NCI-H460 (cell line): ENCODE measurements around the gene IFFO2. TPM values are rescaled to one million over a fixed set of nuclear protein-coding genes. Genes with fewer than 3 reads are reported as not detected.

ENCODE experiments used
- DNase-seq: peaks from one replicate; pipeline ENCODE4 v3.0.0-alpha.2; 2016; ENCODE audit warnings: low read depth; ENCODE audit errors: extremely low read depth
- total RNA-seq: library from RNA; depleted of rRNA; stranded (reverse); fragments of >200 nt; shearing (Covaris generic); gene quantifications from 2 replicates; pipeline ENCODE4 v1.2.3, GENCODE V29; 2014

IFFO2 gene
- total RNA-seq, 1 experiment from 2014 or later: 14.1 TPM

- DNase-seq: no peak
These were observed 34.2 kb downstream of the IFFO2 start for GRCh38 chr1:18922319-18922726.

DNA sequence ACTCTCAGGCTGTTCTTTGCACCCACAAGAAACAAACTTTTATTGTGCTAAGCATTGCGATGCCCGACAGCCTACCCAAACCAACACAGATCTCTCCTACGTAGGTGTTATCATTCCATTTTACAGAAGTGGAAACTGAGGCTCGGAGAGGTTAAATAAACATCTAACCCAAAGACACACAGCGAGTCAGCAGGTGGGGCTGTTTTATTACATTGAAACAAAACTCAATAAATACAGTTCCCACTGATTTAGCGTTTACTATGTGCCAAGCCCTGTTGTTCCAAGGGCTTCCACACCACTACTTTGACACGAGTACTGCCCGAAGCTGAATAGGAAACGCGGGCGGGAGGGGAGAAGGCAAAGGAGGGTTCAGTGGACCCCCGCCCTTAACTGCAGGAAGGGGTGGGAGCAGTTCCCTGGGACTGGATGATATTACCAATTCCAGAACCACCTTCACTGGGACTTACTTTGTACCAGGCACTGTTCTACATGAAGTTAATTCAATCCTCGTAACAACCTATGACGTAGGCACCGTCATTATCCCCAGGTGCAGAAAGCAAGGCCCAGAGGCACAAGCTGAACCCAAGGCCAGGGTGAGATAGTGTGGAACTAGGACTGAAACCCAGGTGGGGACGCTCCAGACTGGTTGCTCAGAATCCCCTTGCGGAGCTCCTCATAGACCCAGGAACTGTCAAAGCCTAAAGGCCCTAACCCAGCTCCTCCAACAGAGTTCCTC is 34.8 kb downstream of the IFFO2 start:
- no peak for DNase-seq

DNA sequence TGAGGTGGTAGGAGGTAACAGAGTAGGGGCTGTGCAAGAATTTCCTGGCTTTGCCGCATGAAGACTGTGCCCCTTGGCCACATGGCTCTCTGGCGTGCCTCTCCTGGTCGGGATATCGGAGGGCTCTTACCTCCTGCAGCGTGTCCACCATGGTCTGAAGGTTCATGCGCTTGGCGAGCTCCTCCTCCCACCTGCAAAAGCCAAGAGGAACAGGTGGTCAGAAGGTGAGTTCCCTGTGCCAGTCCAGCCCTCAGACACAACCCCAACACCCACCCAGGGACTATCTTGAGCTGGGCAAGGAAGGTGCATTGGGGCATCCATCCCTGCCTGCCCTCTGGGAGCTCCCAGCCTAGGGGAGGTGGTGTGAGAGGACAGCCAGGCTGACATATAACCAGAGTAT is 35.5 kb downstream of the IFFO2 start:
- DNase-seq: no peak

DNA sequence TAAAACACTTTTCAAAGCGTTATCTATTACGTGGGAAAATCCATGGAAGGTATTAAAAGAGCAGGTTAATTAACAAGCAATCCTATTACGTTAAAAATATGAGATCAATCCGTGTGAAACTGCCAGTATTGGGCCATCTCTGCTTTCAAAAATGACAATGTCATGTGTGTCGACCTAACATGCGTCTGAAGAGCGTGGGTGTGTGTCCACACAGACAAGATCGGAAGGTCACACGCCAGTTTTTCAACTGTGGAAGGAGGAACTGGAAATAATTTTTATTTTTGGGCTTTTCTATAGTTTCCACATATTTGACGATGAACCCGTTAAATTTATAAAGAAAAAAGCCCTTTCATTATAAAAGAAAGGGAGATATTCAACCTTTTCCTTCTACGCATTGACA is 36.5 kb downstream of the IFFO2 start:
- DNase-seq: no peak

- DNase-seq: no peak
These were observed 37.1 kb downstream of the IFFO2 start for GRCh38 chr1:18919197-18919905.

GRCh38 chr1:18918417-18918816 is 38.1 kb downstream of the IFFO2 start:
- no peak for DNase-seq

GRCh38 chr1:18917071-18917799 is 39.2 kb downstream of the IFFO2 start:
- no peak for DNase-seq

- DNase-seq: no peak
These were observed 41.1 kb downstream of the IFFO2 start for GRCh38 chr1:18915341-18915740.

- peak; percentile 69 for DNase-seq
These were observed 43.2 kb downstream of the IFFO2 start for GRCh38 chr1:18913065-18913835.

DNA sequence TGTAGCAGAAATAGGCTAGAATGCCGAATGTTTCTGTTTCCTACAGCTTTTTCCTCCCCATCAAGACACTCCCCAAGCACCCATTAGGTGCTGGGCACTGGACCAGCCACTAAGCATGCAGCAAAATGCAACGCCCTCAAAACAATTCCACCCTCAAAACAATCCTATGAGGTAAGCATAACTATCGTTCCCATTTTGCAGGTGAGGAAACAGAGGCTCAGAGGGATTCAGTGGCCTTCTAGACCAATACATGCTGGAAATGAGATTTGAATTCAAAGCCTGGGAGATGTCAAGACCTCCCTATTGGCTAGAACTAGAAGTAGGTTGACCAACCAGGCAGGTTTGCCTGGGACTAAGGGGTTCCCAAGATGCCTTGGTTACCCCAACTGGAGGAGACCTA is 43.9 kb downstream of the IFFO2 start:
- DNase-seq: no peak

DNA sequence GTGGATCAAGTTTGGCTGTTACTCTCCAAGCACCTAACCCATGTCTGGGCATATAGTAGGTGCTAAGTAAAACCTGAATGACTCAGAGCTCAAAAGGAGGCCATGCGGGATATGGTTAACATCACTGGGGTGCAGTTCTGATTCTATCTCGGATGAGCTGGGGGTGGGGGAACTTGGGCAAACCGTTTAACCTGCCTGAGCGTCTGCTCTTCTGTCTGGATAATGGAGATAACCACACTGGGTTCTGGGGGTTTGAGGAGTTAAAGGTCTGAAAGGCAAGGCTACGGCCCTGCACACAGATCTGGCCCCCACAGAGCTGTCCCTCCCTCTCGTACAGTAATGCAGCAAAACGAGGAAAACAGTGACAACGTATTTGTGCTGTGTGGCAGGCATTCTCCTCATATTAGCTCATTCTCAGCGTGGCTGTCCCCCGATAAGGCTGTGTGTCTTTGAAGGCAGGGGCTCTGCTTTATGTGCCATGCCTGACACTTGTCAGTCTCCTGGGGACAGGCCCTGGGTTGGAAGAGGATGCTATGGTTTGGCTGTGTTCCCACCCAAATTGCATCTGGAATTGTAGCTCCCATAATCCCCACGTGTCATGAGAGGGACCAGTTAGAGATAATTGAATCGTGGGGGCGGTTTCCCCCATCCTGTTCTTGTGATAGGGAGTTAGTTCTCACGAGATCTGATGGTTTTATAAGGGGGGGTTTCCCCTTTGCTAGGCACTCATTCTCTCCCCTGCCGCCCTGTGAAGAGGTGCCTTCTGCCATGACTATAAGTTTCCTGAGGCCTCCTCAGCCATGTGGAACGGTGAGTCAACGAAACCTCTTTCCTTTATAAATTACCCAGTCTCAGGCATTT is 47.3 kb downstream of the IFFO2 start:
- no peak for DNase-seq

- DNase-seq: no peak
These were observed 48.3 kb downstream of the IFFO2 start for GRCh38 chr1:18907917-18908845.

- DNase-seq: peak; percentile 50
These were observed 49.2 kb downstream of the IFFO2 start for GRCh38 chr1:18907021-18907916.

DNA sequence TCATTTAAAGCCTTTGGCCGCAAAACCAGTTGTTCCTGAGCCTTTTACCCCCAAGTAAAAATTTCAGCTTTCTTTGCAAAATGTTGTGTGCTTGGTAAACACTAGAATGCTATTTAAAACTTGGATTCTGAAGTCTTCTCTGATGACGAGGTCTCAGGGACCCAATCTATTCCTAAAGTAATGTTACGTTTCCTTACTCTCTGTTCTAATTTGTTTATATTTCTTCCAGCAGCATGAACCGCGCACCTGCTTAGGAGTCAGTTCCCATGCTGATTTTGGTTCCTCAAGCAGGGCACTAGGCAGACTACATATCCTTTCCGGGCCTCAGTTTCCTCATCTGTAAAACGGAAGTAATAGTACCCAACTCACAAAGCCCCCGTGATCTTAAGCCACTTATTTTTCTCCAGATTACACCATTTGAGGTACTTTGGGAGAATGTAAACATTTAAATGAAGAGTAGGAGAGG is 53.2 kb downstream of the IFFO2 start:
- no peak for DNase-seq

DNA sequence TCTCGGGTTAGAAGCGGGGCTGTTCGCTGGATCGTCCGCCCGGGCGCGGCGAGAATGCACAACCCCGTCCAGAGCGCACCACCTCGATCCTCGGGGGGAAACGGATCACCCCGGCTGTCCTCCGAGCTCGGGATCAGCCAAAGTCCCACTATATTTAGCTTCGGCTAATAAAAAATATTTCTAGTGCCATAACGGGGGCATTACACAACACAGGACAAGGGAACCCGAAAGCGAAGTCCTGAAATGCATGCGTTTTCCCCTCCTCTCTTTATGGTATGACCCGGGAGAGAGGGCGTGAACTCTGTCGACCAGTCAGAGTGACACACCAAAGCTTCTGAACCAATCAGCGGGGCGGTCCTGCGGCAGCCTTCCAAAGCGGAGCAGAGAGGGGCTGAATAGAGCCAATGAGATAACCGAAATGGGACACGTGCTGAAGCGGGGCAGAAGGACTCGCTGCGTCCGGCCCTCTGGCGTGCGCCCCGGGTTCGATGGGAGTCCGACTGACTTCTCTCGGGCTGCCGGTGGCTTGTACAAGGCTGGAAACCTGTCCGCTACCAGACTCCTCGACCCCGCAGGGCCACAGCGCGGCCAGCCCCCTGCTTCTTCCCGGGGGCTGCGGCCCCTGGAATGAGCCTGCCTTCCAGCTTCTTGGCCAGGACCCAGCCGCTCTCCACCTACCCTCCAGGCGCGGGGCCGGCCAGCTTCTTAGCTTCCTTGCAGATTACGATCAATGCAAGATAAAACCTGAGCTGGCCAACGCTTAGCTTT is 53.8 kb downstream of the IFFO2 start, which contains the start of gene ALDH4A1:
TSS of gene ALDH4A1 (minus strand) at position 33 of the 768 bp plus-strand sequence. CDS start at position 1, 32 bp downstream.
- DNase-seq: peak; percentile 96

- no peak for DNase-seq
These were observed 54.4 kb downstream of the IFFO2 start for GRCh38 chr1:18901952-18902522.
